HCT116 (cell line): ENCODE results near the gene CTCFL. TPM values are rescaled to one million over a fixed set of nuclear protein-coding genes. Genes with fewer than 3 reads are reported as not detected.
A peak's percentile ranks its signal among the peaks of the same experiment; 100 is the strongest.

Experiments
- ATAC-seq: fragments of 200-7000 bp; cut with Tn5 transposase; 2 replicates; pipeline ENCODE4 v1.9.1; 2020; ENCODE audit warnings: mild to moderate bottlenecking, moderate library complexity
- BruUV-seq: library from RNA; stranded (reverse); fragments of 400-500 nt; replicated peaks from 2 replicates; lab custom pipeline; 2021; lab: Mats Ljungman, UMichigan
- CTCF ChIA-PET: fragments of 300-600 bp; sonication (Branson Sonifier 250); formaldehyde crosslinking; loops from one replicate; lab custom pipeline; 2021; ENCODE audit warnings: antibody characterized with exemption; lab: Charles Lee
- POLR2A ChIA-PET: fragments of 300-600, 350-600 bp; sonication (Branson Sonifier 250); formaldehyde crosslinking; loops from one replicate; lab custom pipeline; 2021; ENCODE audit warnings: antibody characterized with exemption; lab: Charles Lee
- RAD21 ChIA-PET, 2 experiments: fragments of 300-600 bp; sonication (Branson Sonifier 250); formaldehyde crosslinking; loops; one replicate each; lab custom pipeline; 2023; ENCODE audit warnings: low total read pairs in 2 of 2; ENCODE audit not compliant: uncharacterized antibody in 2 of 2, unreplicated experiment in 2 of 2, low non-redundant PET in 1 of 2; lab: Charles Lee
- DNase-seq: peaks from one replicate; pipeline ENCODE4 v3.0.0-alpha.2; 2010; ENCODE audit warnings: low read depth, low spot score
- H2AFZ ChIP-seq: fragments of 200-600 bp; shearing (Covaris generic), sonication (generic); 2 replicates; pipeline ENCODE4 v1.6.1; 2017; ENCODE audit warnings: low read depth, mixed run types, mixed read lengths, antibody characterized with exemption, low read length; ENCODE audit not compliant: poor library complexity, severe bottlenecking
- H3K27ac ChIP-seq: 2 replicates; pipeline ENCODE4 v1.5.1; 2012; ENCODE audit warnings: low read depth, low read length
- H3K27me3 ChIP-seq: fragments of 200-600 bp; sonication (generic); 2 replicates; pipeline ENCODE4 v1.6.1; 2016; ENCODE audit warnings: mixed run types, low read length, mixed read lengths; ENCODE audit not compliant: insufficient read depth
- H3K36me3 ChIP-seq, 2 experiments: fragments of 200-500 bp in 1 of 2; fragments of 200-600 bp in 1 of 2; sonication (Bioruptor generic) in 1 of 2; sonication (generic) in 1 of 2; 2 replicates each; pipeline versions ENCODE4 v1.5.1 to v1.6.1; 2014 to 2016; ENCODE audit warnings: low read length in 2 of 2, inconsistent platforms in 1 of 2, mixed read lengths in 1 of 2, mixed run types in 1 of 2; ENCODE audit not compliant: insufficient read depth in 2 of 2, control insufficient read depth in 1 of 2
- H3K4me1 ChIP-seq, 2 experiments: fragments of 200-600 bp in 1 of 2; sonication (generic) in 1 of 2; 2 replicates each; pipeline versions ENCODE4 v1.5.1 to v1.6.1; 2012 to 2017; ENCODE audit warnings: low read length in 2 of 2, inconsistent platforms in 1 of 2, mild to moderate bottlenecking in 1 of 2, mixed read lengths in 1 of 2, mixed run types in 1 of 2, moderate library complexity in 1 of 2; ENCODE audit not compliant: insufficient read depth in 2 of 2, control insufficient read depth in 1 of 2
- H3K4me2 ChIP-seq: fragments of 200-600 bp; sonication (generic); 2 replicates; pipeline ENCODE4 v1.6.1; 2017; ENCODE audit warnings: mixed run types, low read length, mixed read lengths
- H3K4me3 ChIP-seq, 2 experiments: fragments of 200-600 bp in 1 of 2; sonication (generic) in 1 of 2; replicated peaks in 1 of 2; 2 replicates each; pipeline ENCODE4 v1.5.1; 2011 to 2016; ENCODE audit warnings: low read length in 2 of 2, control low read depth in 1 of 2, low read depth in 1 of 2, mild to moderate bottlenecking in 1 of 2, mixed read lengths in 1 of 2, mixed run types in 1 of 2
- H3K79me2 ChIP-seq: fragments of 200-600 bp; sonication (generic); 2 replicates; pipeline ENCODE4 v1.6.1; 2017; ENCODE audit warnings: mild to moderate bottlenecking, mixed run types, low read length, moderate library complexity, mixed read lengths; ENCODE audit not compliant: insufficient read depth
- H3K9ac ChIP-seq: fragments of 200-600 bp; sonication (generic); 2 replicates; pipeline ENCODE4 v1.6.1; 2016; ENCODE audit warnings: low read length, mixed read lengths
- H3K9me2 ChIP-seq: fragments of 200-600 bp; sonication (generic), shearing (Covaris generic); 2 replicates; pipeline ENCODE4 v1.6.1; 2017; ENCODE audit warnings: mixed run types, mild to moderate bottlenecking, moderate library complexity; ENCODE audit not compliant: insufficient read depth
- H3K9me3 ChIP-seq, 2 experiments: fragments of 200-500 bp in 1 of 2; fragments of 200-600 bp in 1 of 2; sonication (Bioruptor generic) in 1 of 2; sonication (generic) in 1 of 2; 2 replicates each; pipeline ENCODE4 v1.6.1; 2014 to 2017; ENCODE audit warnings: low read length in 2 of 2, mixed read lengths in 2 of 2, inconsistent platforms in 1 of 2, low read depth in 1 of 2, mild to moderate bottlenecking in 1 of 2, mixed run types in 1 of 2, moderate library complexity in 1 of 2; ENCODE audit not compliant: control insufficient read depth in 1 of 2, insufficient read depth in 1 of 2
- H4K20me1 ChIP-seq: fragments of 200-600 bp; sonication (generic), shearing (Covaris generic); 2 replicates; pipeline ENCODE4 v1.6.1; 2017; ENCODE audit warnings: mixed run types, mild to moderate bottlenecking, moderate library complexity; ENCODE audit not compliant: insufficient read depth
- CBX3 ChIP-seq: IDR thresholded peaks from 2 replicates; pipeline ENCODE4 v1.6.1; 2012; ENCODE audit warnings: low read depth
- ELF1 ChIP-seq: IDR thresholded peaks from 2 replicates; pipeline ENCODE4 v1.6.1; 2012; ENCODE audit warnings: low read depth, borderline replicate concordance
- EZH2 ChIP-seq: fragments of 200-600 bp; sonication (generic); IDR thresholded peaks from 2 replicates; pipeline ENCODE4 v1.6.1; 2017; ENCODE audit warnings: antibody characterized with exemption, mixed run types
- EZH2phosphoT487 ChIP-seq: fragments of 200-600 bp; IDR thresholded peaks from 2 replicates; pipeline ENCODE4 v1.6.1; 2018; ENCODE audit warnings: antibody characterized with exemption, borderline replicate concordance
- FOSL1 ChIP-seq: IDR thresholded peaks from 2 replicates; pipeline ENCODE4 v1.6.1; 2012; ENCODE audit warnings: low read depth
- JUND ChIP-seq: IDR thresholded peaks from 2 replicates; pipeline ENCODE4 v1.6.1; 2012
- POLR2A ChIP-seq: IDR thresholded peaks from 2 replicates; pipeline ENCODE4 v1.7.0; 2011; ENCODE audit warnings: borderline replicate concordance; ENCODE audit not compliant: insufficient read depth, insufficient read length; ENCODE audit errors: extremely low read depth
- POLR2AphosphoS5 ChIP-seq: IDR thresholded peaks from 2 replicates; pipeline ENCODE4 v1.6.1; 2011; ENCODE audit warnings: mild to moderate bottlenecking, low read depth, low read length, moderate library complexity
- REST ChIP-seq: IDR thresholded peaks from 2 replicates; pipeline ENCODE4 v1.6.1; 2012; ENCODE audit warnings: low read depth
- SIN3A ChIP-seq: IDR thresholded peaks from 2 replicates; pipeline ENCODE4 v1.6.1; 2012; ENCODE audit warnings: low read depth
- SP1 ChIP-seq: IDR thresholded peaks from 2 replicates; pipeline ENCODE4 v1.6.1; 2012; ENCODE audit warnings: low read depth
- SRF ChIP-seq: IDR thresholded peaks from 2 replicates; pipeline ENCODE4 v1.6.1; 2012; ENCODE audit warnings: low read depth
- ZFX ChIP-seq: fragments of 450-650 bp; IDR thresholded peaks from 2 replicates; pipeline ENCODE4 v1.6.1; 2017
- ZNF274 ChIP-seq: fragments of 200-500 bp; sonication (Bioruptor generic); IDR thresholded peaks from 2 replicates; pipeline ENCODE4 v1.6.1; 2014; ENCODE audit warnings: mild to moderate bottlenecking, low read depth, low read length, inconsistent platforms
- intact Hi-C: fragments of 100-400 bp; cut with micrococcal nuclease; formaldehyde crosslinking; loops from 2 replicates; pipeline ENCODE4 v1.10.0; 2022
- total RNA-seq: library from RNA; stranded (reverse); gene quantifications from one replicate; pipeline ENCODE4 v1.2.1, GENCODE V29; 2021; ENCODE audit not compliant: unreplicated experiment
- TF ChIP-seq, protein P1 (sequence below): IDR thresholded peaks from 2 replicates; pipeline ENCODE4 v1.6.1; 2011; ENCODE audit warnings: mild to moderate bottlenecking, low read length, moderate library complexity; ENCODE audit not compliant: insufficient replicate concordance; ENCODE audit errors: extremely low read depth

The CTCFL gene
- total RNA-seq, 1 experiment from 2014 or later = 0.34 TPM

GRCh38 chr20:57558614-57559288, 33.8 kb upstream of the CTCFL start:
- ATAC-seq = no peak
- Histone ChIP-seq H3K4me2 (0 out of 2 replicates have a peak overlapping the region, but pooled peaks have one; percentile 9), H3K79me2 (no peaks in the 10 kb centered on the region), H3K27me3 (peaks cover 66% of the 10 kb centered on the region), H4K20me1 (no peaks in the 10 kb centered on the region), H2AFZ (no peak overlapping the region), H3K4me1 (peaks cover 2 to 13% of the 10 kb centered on the region in 2 experiments; a peak in 2 of 4 replicates), H3K4me3 (no peak overlapping the region), H3K9ac (no peak overlapping the region), H3K27ac (no peak overlapping the region), H3K36me3 (no peaks in the 10 kb centered on the region), H3K9me2 (no peaks in the 10 kb centered on the region), H3K9me3 (no peaks in the 10 kb centered on the region)
- ChIA-PET POLR2A (no interaction called here), RAD21 (no interaction called here), CTCF (no interaction called here)
- BruUV-seq = no TSS peak
- no peak for TF ChIP-seq CBX3
- no peak for TF ChIP-seq SP1
- no peak for TF ChIP-seq POLR2A
- TF ChIP-seq POLR2AphosphoS5 = no peak
- TF ChIP-seq JUND = no peak
- no peak for TF ChIP-seq EZH2
- TF ChIP-seq FOSL1 = no peak
- no peak for TF ChIP-seq ELF1
- TF ChIP-seq SIN3A = no peak
- no peak for TF ChIP-seq ZFX
- TF ChIP-seq SRF = no peak
- DNase-seq = no peak
- intact Hi-C loops = no loop called here

GRCh38 chr20:57557926-57558613, 33.1 kb upstream of the CTCFL start:
- DNase-seq = no peak
- no peak for ATAC-seq
- H3K4me1 ChIP-seq = peaks cover 2 to 13% of the 10 kb centered on the region in 2 experiments; a peak in 2 of 4 replicates
- no peak overlapping the region for H3K9ac ChIP-seq
- BruUV-seq = no TSS peak
- H3K27me3 ChIP-seq = peaks cover 66% of the 10 kb centered on the region
- ChIA-PET POLR2A (no interaction called here), CTCF (no interaction called here), RAD21 (no interaction called here)
- H3K79me2 ChIP-seq = no peaks in the 10 kb centered on the region
- intact Hi-C loops = no loop called here
- H3K27ac ChIP-seq = no peak overlapping the region
- H3K9me2 ChIP-seq = no peaks in the 10 kb centered on the region
- no peaks in the 10 kb centered on the region for H3K9me3 ChIP-seq
- H3K4me3 ChIP-seq = no peak overlapping the region
- no peaks in the 10 kb centered on the region for H4K20me1 ChIP-seq
- H3K36me3 ChIP-seq = no peaks in the 10 kb centered on the region
- H2AFZ ChIP-seq = no peak overlapping the region
- no peak overlapping the region for H3K4me2 ChIP-seq
- no peak for TF ChIP-seq SP1
- no peak for TF ChIP-seq ZFX
- no peak for TF ChIP-seq EZH2
- TF ChIP-seq REST = no peak
- no peak for TF ChIP-seq FOSL1
- TF ChIP-seq, protein P1, sequence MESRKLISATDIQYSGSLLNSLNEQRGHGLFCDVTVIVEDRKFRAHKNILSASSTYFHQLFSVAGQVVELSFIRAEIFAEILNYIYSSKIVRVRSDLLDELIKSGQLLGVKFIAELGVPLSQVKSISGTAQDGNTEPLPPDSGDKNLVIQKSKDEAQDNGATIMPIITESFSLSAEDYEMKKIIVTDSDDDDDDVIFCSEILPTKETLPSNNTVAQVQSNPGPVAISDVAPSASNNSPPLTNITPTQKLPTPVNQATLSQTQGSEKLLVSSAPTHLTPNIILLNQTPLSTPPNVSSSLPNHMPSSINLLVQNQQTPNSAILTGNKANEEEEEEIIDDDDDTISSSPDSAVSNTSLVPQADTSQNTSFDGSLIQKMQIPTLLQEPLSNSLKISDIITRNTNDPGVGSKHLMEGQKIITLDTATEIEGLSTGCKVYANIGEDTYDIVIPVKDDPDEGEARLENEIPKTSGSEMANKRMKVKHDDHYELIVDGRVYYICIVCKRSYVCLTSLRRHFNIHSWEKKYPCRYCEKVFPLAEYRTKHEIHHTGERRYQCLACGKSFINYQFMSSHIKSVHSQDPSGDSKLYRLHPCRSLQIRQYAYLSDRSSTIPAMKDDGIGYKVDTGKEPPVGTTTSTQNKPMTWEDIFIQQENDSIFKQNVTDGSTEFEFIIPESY = no peak
- TF ChIP-seq ZNF274 = no peak
- TF ChIP-seq SRF = no peak
- no peak for TF ChIP-seq CBX3
- TF ChIP-seq EZH2phosphoT487 = no peak
